IMR-90 (cell line): ENCODE data around the gene FOXC1. TPM values are rescaled to one million over a fixed set of nuclear protein-coding genes. Genes with fewer than 3 reads are reported as not detected.

Experiments
- ATAC-seq: fragments of 200-7000 bp; cut with Tn5 transposase; 2 replicates; pipeline ENCODE4 v1.9.1; 2020; ENCODE audit warnings: low read depth, mild to moderate bottlenecking, moderate library complexity
- BruUV-seq: library from RNA; stranded (reverse); fragments of 400-500 nt; replicated peaks from 2 replicates; lab custom pipeline; 2021; lab: Mats Ljungman, UMichigan
- CTCF ChIA-PET: fragments of 300-600 bp; formaldehyde crosslinking; extraction: SDS; loops from one replicate; lab custom pipeline; 2021; ENCODE audit warnings: antibody characterized with exemption; lab: Yijun Ruan, JAX
- POLR2A ChIA-PET: fragments of 300-600 bp; sonication (Branson Sonifier 250); formaldehyde crosslinking; loops from one replicate; lab custom pipeline; 2022; ENCODE audit warnings: antibody characterized with exemption; ENCODE audit not compliant: unreplicated experiment; lab: Charles Lee
- DNase-seq: peaks from one replicate; pipeline ENCODE4 v3.0.0; 2013
- H2AFZ ChIP-seq: replicated peaks from 2 replicates; pipeline ENCODE3; 2013; ENCODE audit warnings: low read length, mild to moderate bottlenecking; ENCODE audit not compliant: poor library complexity
- H2AK5ac ChIP-seq: 2 replicates; pipeline ENCODE4 v1.6.1; 2013; ENCODE audit warnings: low read depth, low read length, inconsistent platforms
- H2AK9ac ChIP-seq: replicated peaks from 2 replicates; pipeline ENCODE3; 2013; ENCODE audit warnings: mild to moderate bottlenecking, low read depth, low read length, moderate library complexity; ENCODE audit not compliant: poor library complexity
- H2BK120ac ChIP-seq: 2 replicates; pipeline ENCODE4 v1.6.1; 2013; ENCODE audit warnings: low read depth, low read length, inconsistent platforms
- H2BK15ac ChIP-seq: 3 replicates; pipeline ENCODE4 v1.6.1; 2013; ENCODE audit warnings: low read depth, low read length, inconsistent platforms
- H2BK20ac ChIP-seq: 2 replicates; pipeline ENCODE4 v1.6.1; 2013; ENCODE audit warnings: low read depth, mild to moderate bottlenecking, inconsistent platforms, low read length, moderate library complexity
- H2BK5ac ChIP-seq: 2 replicates; pipeline ENCODE4 v1.6.1; 2013; ENCODE audit warnings: mild to moderate bottlenecking, low read depth, low read length, inconsistent platforms; ENCODE audit not compliant: poor library complexity, severe bottlenecking
- H3K14ac ChIP-seq: replicated peaks from 2 replicates; pipeline ENCODE4 v1.6.1; 2013; ENCODE audit warnings: low read depth, low read length, inconsistent platforms
- H3K18ac ChIP-seq: 2 replicates; pipeline ENCODE4 v1.6.1; 2013; ENCODE audit warnings: low read depth, low read length, control low read depth
- H3K23ac ChIP-seq: 2 replicates; pipeline ENCODE4 v1.6.1; 2013; ENCODE audit warnings: low read depth, low read length, inconsistent platforms
- H3K27ac ChIP-seq: 2 replicates; pipeline ENCODE4 v1.5.1; 2013; ENCODE audit warnings: mild to moderate bottlenecking, control low read depth, low read length; ENCODE audit not compliant: insufficient read depth
- H3K27me3 ChIP-seq: 2 replicates; pipeline ENCODE4 v1.6.1; 2013; ENCODE audit warnings: low read length; ENCODE audit not compliant: control insufficient read depth, insufficient read depth
- H3K36me3 ChIP-seq: 2 replicates; pipeline ENCODE4 v1.6.1; 2013; ENCODE audit warnings: low read length, mixed read lengths; ENCODE audit not compliant: control insufficient read depth, insufficient read depth
- H3K4ac ChIP-seq: 2 replicates; pipeline ENCODE4 v1.6.1; 2013; ENCODE audit warnings: low read depth, low read length, inconsistent platforms
- H3K4me1 ChIP-seq: 2 replicates; pipeline ENCODE4 v1.6.1; 2013; ENCODE audit warnings: low read length, mixed read lengths; ENCODE audit not compliant: control insufficient read depth, insufficient read depth
- H3K4me2 ChIP-seq: 2 replicates; pipeline ENCODE4 v1.6.1; 2013; ENCODE audit warnings: low read depth, mild to moderate bottlenecking, control low read depth, low read length, moderate library complexity
- H3K4me3 ChIP-seq: 2 replicates; pipeline ENCODE4 v1.5.1; 2013; ENCODE audit warnings: low read depth, mild to moderate bottlenecking, control low read depth, low read length, moderate library complexity; ENCODE audit not compliant: insufficient read depth
- H3K56ac ChIP-seq: 2 replicates; pipeline ENCODE4 v1.6.1; 2013; ENCODE audit warnings: low read length, inconsistent platforms; ENCODE audit not compliant: insufficient read depth; ENCODE audit errors: extremely low read depth
- H3K79me1 ChIP-seq, 2 experiments: 2 replicates each; pipeline ENCODE4 v1.6.1; 2013; ENCODE audit warnings: low read length in 2 of 2, inconsistent platforms in 1 of 2, low read depth in 1 of 2
- H3K9ac ChIP-seq: 2 replicates; pipeline ENCODE4 v1.6.1; 2013; ENCODE audit warnings: low read depth, low read length, control low read depth
- H3K9me1 ChIP-seq: 2 replicates; pipeline ENCODE4 v1.6.1; 2013; ENCODE audit warnings: low read length, inconsistent platforms; ENCODE audit not compliant: insufficient read depth
- H3K9me3 ChIP-seq: 2 replicates; pipeline ENCODE4 v1.6.1; 2013; ENCODE audit warnings: low read length; ENCODE audit not compliant: control insufficient read depth, insufficient read depth
- H4K20me1 ChIP-seq: 2 replicates; pipeline ENCODE4 v1.6.1; 2013; ENCODE audit warnings: low read length, inconsistent platforms; ENCODE audit not compliant: insufficient read depth
- H4K5ac ChIP-seq: 2 replicates; pipeline ENCODE4 v1.6.1; 2013; ENCODE audit warnings: mild to moderate bottlenecking, low read depth, low read length, control low read depth
- H4K8ac ChIP-seq, 2 experiments: 2 replicates each; pipeline ENCODE4 v1.6.1; 2013; ENCODE audit warnings: low read depth in 2 of 2, low read length in 2 of 2, control low read depth in 1 of 2, inconsistent platforms in 1 of 2
- H4K91ac ChIP-seq: 2 replicates; pipeline ENCODE4 v1.6.1; 2013; ENCODE audit warnings: low read depth, low read length, inconsistent platforms; ENCODE audit not compliant: insufficient read depth
- WGBS, 2 experiments: methylation state at CpG; one replicate each; pipeline versions ENCODE4 v1.1.5 to v1.1.7; 2013; ENCODE audit warnings: missing lambda C conversion rate in 2 of 2; ENCODE audit not compliant: insufficient read length in 1 of 2; ENCODE audit errors: extremely low coverage in 2 of 2; 5-methylcytosine and 5-hydroxymethylcytosine counted together
- dilution Hi-C: fragments of 300-500 bp; cut with HindIII; formaldehyde crosslinking; loops from one replicate; pipeline ENCODE4 v1.14.3; 2018; ENCODE audit warnings: low sequenced_read_pairs; ENCODE audit not compliant: unreplicated experiment
- in situ Hi-C: fragments of 300-500 bp; cut with MboI; formaldehyde crosslinking; loops from 3 replicates; pipeline ENCODE4 v1.14.3; 2019; ENCODE audit warnings: low sequenced_read_pairs, inconsistent platforms, mixed read lengths
- intact Hi-C: fragments of 100-400 bp; cut with micrococcal nuclease; formaldehyde crosslinking; loops from 2 replicates; pipeline ENCODE4 v1.10.0; 2022
- polyA plus RNA-seq, 3 experiments: library from polyadenylated mRNA; depleted of rRNA; stranded (reverse); fragments of >200 nt; gene quantifications; 2 replicates each; pipeline ENCODE4 v1.2.3, GENCODE V29; 2012; ENCODE audit warnings: low replicate concordance in 1 of 3
- total RNA-seq: library from RNA; depleted of rRNA; stranded (reverse); fragments of >200 nt; gene quantifications from 2 replicates; pipeline ENCODE4 v1.2.3, GENCODE V29; 2012
- TF ChIP-seq, protein P1 (sequence below): fragments of 150-350 bp; IDR thresholded peaks from 2 replicates; pipeline ENCODE4 v1.6.1; 2017; ENCODE audit warnings: mild to moderate bottlenecking, antibody characterized with exemption, low read length, low read depth
- TF ChIP-seq, protein P2 (sequence below): conservative IDR thresholded peaks from 2 replicates; pipeline ENCODE4 v1.5.1; 2012; ENCODE audit warnings: mild to moderate bottlenecking, low read depth, low read length, improper control_type of control experiment

FOXC1 gene
- total and polyA plus RNA-seq, 2 of the 4 experiments (the other 2 are of a cell fraction): 1.3 to 4.0 TPM

DNA sequence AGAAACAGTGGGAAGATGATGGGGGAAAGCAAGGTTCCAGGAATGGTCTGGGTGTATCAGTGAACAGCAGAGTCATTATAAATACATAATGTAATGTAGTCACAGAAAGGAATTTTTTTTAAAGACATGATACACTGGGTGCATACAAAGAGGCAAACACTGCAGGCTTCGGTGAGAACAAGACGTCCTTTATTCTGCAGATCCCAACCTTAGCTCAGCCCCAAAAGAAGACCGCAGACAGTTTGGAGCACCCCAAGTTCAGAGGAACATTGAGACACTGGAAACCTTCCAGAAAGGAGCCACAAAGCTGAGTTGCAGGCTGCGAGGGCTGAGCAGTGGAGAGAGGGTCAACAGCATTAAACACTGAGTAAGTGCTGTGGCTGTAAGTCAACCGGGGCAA is 30.6 kb upstream of the FOXC1 start:
- H3K4me2 ChIP-seq: no peak overlapping the region
- no peaks in the 10 kb centered on the region for H3K79me1 ChIP-seq
- ChIA-PET POLR2A (no interaction called here), CTCF (interaction anchor here (0.5 kb wide), 1 partner anchor 1127 kb away, joined by 3 read pairs; no protein-coding TSS in a partner anchor)
- no peak overlapping the region for H2AFZ ChIP-seq
- H3K56ac ChIP-seq: no peak overlapping the region
- TF ChIP-seq, protein P1, sequence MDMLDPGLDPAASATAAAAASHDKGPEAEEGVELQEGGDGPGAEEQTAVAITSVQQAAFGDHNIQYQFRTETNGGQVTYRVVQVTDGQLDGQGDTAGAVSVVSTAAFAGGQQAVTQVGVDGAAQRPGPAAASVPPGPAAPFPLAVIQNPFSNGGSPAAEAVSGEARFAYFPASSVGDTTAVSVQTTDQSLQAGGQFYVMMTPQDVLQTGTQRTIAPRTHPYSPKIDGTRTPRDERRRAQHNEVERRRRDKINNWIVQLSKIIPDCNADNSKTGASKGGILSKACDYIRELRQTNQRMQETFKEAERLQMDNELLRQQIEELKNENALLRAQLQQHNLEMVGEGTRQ: no peak
- TF ChIP-seq, protein P2, sequence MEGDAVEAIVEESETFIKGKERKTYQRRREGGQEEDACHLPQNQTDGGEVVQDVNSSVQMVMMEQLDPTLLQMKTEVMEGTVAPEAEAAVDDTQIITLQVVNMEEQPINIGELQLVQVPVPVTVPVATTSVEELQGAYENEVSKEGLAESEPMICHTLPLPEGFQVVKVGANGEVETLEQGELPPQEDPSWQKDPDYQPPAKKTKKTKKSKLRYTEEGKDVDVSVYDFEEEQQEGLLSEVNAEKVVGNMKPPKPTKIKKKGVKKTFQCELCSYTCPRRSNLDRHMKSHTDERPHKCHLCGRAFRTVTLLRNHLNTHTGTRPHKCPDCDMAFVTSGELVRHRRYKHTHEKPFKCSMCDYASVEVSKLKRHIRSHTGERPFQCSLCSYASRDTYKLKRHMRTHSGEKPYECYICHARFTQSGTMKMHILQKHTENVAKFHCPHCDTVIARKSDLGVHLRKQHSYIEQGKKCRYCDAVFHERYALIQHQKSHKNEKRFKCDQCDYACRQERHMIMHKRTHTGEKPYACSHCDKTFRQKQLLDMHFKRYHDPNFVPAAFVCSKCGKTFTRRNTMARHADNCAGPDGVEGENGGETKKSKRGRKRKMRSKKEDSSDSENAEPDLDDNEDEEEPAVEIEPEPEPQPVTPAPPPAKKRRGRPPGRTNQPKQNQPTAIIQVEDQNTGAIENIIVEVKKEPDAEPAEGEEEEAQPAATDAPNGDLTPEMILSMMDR: no peak
- H3K9me3 ChIP-seq: peaks cover 4% of the 10 kb centered on the region; the same call in 1 of the 2 replicates
- no peak overlapping the region for H3K4ac ChIP-seq
- H3K27me3 ChIP-seq: peaks cover 6% of the 10 kb centered on the region
- no peak overlapping the region for H2BK120ac ChIP-seq
- H3K9ac ChIP-seq: no peak overlapping the region
- no peak overlapping the region for H4K8ac ChIP-seq
- 57% methylated on average over 1 of the region's 5 CpGs; no CpG with 5 or more reads in 1 of the 2 experiments for WGBS, 2 experiments
- no peak overlapping the region for H3K23ac ChIP-seq
- peaks cover 2% of the 10 kb centered on the region; the same call in 1 of the 2 replicates for H3K4me1 ChIP-seq
- H3K27ac ChIP-seq: no peak overlapping the region
- no peak overlapping the region for H2BK5ac ChIP-seq
- DNase-seq: no peak
- no peak overlapping the region for H2BK20ac ChIP-seq
- in situ Hi-C loops: no loop called here
- intact Hi-C loops: no loop called here
- no peak overlapping the region for H2AK9ac ChIP-seq
- H3K9me1 ChIP-seq: no peaks in the 10 kb centered on the region; the same call in 1 of the 2 replicates
- BruUV-seq: no TSS peak
- no peak overlapping the region for H4K5ac ChIP-seq
- no peak overlapping the region for H4K91ac ChIP-seq
- H3K18ac ChIP-seq: no peak overlapping the region
- no peak overlapping the region for H2AK5ac ChIP-seq
- H3K36me3 ChIP-seq: no peaks in the 10 kb centered on the region
- no peaks in the 10 kb centered on the region for H4K20me1 ChIP-seq
- H3K4me3 ChIP-seq: no peak overlapping the region
- no peak for ATAC-seq
- H2BK15ac ChIP-seq: no peak overlapping the region
- no peak overlapping the region for H3K14ac ChIP-seq
- dilution Hi-C loops: no loop called here
